OCI-LY3 (cell line): ENCODE data around the gene CD300H.

Experiments
- EZH2phosphoT487 ChIP-seq: fragments of 200-600 bp; shearing (Covaris generic); IDR thresholded peaks from 2 replicates; pipeline ENCODE4 v1.6.1; 2018; ENCODE audit warnings: antibody characterized with exemption, mixed run types, low read depth
- TF ChIP-seq, protein P1 (sequence below): fragments of 200-600, 300-600 bp; sonication (generic); IDR thresholded peaks from 2 replicates; pipeline ENCODE4 v1.5.1; 2014; ENCODE audit warnings: antibody characterized with exemption, low read length, low read depth

DNA sequence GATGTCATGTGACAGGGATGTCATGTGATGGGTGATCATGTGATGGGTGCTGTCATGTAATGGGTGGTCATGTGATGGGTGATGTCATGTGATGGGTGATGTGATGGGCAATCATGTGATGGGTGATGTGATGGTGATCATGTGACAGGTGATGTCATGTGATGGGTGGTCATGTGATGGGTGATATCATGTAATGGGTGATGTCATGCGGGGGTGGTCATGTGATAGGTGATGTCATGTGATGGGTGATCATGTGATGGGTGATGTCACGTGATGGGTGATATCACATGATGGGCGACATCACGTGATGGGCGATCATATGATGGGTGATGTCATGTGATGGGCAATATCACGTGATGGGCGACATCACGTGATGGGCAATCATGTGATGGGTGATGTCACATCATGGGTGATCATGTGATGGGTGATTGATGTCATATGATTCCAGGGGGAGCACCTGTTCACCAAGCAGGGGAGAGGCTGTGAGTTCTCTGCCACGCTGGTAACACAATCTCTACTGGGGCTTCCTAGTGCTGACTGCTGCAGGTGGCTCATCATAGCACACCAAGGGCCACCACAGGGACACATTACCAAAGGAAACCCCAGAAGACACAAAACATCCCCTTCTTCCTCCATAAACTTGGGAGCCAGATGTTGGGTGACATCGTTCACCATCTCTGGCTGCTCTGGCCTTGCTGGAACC, 52.5 kb downstream of the CD300H start:
- TF ChIP-seq, protein P1, sequence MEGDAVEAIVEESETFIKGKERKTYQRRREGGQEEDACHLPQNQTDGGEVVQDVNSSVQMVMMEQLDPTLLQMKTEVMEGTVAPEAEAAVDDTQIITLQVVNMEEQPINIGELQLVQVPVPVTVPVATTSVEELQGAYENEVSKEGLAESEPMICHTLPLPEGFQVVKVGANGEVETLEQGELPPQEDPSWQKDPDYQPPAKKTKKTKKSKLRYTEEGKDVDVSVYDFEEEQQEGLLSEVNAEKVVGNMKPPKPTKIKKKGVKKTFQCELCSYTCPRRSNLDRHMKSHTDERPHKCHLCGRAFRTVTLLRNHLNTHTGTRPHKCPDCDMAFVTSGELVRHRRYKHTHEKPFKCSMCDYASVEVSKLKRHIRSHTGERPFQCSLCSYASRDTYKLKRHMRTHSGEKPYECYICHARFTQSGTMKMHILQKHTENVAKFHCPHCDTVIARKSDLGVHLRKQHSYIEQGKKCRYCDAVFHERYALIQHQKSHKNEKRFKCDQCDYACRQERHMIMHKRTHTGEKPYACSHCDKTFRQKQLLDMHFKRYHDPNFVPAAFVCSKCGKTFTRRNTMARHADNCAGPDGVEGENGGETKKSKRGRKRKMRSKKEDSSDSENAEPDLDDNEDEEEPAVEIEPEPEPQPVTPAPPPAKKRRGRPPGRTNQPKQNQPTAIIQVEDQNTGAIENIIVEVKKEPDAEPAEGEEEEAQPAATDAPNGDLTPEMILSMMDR, result no peak
- TF ChIP-seq EZH2phosphoT487, result no peak
